WI38 (cell line): ENCODE data around the gene CTNNBIP1.

Experiments
- H3K4me3 ChIP-seq: 2 replicates; pipeline ENCODE4 v1.5.1; 2011; ENCODE audit warnings: low read depth, mild to moderate bottlenecking, control low read depth, low read length
- TF ChIP-seq, protein P1 (sequence below): IDR thresholded peaks from 2 replicates; pipeline ENCODE4 v1.5.1; 2012; ENCODE audit warnings: low read depth, mild to moderate bottlenecking, control low read depth, low read length

CTNNBIP1 gene

DNA sequence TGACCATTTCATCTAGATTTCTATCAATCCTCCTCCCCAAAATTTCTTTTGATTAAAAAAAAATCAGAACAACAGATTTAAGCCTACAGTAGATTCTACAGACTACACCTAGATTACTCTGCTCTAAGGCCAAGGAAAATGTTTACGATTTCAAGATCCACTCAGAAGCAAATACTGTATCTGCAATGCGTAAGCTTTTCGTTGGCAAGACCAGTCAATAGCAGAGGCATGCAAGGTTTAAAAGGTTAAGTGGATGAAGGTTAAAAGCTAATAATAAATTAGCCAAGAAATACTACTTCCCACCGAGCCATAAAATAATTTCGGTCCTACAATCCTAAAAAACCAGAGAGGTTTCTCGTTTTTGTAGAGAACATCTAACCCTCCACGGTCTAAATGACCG lies 87.6 kb downstream of the CTNNBIP1 start:
- TF ChIP-seq, protein P1, sequence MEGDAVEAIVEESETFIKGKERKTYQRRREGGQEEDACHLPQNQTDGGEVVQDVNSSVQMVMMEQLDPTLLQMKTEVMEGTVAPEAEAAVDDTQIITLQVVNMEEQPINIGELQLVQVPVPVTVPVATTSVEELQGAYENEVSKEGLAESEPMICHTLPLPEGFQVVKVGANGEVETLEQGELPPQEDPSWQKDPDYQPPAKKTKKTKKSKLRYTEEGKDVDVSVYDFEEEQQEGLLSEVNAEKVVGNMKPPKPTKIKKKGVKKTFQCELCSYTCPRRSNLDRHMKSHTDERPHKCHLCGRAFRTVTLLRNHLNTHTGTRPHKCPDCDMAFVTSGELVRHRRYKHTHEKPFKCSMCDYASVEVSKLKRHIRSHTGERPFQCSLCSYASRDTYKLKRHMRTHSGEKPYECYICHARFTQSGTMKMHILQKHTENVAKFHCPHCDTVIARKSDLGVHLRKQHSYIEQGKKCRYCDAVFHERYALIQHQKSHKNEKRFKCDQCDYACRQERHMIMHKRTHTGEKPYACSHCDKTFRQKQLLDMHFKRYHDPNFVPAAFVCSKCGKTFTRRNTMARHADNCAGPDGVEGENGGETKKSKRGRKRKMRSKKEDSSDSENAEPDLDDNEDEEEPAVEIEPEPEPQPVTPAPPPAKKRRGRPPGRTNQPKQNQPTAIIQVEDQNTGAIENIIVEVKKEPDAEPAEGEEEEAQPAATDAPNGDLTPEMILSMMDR: no peak
- peak overlapping the region; percentile 94 for H3K4me3 ChIP-seq

DNA sequence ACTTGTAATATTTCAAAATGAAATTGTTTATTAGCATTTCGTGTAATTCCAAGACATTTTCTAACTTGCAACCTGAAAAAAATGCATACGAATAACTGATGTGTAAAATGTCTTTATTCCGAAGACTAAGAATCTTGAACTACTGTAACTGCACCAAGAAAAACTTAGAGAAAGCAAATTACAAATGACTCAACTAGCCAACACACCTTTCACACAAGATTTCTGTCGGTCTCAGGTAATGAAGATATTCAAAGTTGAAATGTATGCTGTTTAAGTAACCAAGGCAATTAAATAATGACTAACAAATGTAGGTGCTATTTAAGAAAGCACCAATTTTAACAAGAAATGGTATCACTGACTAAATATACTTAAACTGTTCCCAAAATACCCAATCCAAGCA lies 88.4 kb downstream of the CTNNBIP1 start:
- TF ChIP-seq, protein P1: no peak
- no peak overlapping the region for H3K4me3 ChIP-seq

DNA sequence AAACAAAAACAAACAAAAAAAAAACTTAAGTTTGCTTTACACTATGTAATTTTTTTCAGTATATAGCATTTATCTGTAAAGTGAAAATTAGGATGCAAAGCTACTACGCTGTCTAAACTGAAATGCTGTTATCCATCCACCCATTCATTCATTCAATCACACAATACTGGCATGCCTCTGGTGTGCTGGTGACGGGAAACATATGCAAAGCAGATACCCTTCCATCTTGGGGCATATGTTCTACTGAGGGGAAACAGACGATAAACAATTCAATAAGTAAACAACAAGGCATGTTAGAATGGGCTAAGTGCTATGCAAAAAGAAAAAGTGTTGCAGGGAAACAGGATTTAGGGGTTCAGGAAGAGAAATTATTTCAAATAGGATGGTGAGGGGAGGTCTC lies 89.5 kb downstream of the CTNNBIP1 start:
- TF ChIP-seq, protein P1: no peak
- H3K4me3 ChIP-seq: no peak overlapping the region

DNA sequence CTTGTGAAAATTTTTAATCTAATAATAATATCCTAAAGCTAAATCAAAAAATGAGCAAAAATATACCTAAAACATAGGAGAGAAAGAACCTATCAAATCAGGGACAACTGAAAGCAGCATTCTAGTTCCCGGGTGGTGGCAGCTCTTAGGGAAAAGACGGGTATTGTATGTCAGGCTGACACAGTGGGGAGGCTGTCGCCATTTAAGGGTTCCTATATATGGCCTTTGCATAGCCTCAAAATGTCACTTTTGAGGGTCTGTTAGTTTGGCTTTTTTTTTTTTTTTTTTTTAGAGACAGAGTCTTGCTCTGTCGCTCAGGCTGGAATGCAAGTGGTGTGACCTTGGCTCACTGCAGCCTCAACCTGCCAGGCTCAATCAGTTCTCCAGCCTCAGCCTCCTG lies 92.3 kb downstream of the CTNNBIP1 start:
- H3K4me3 ChIP-seq: no peak overlapping the region
- TF ChIP-seq, protein P1: no peak

DNA sequence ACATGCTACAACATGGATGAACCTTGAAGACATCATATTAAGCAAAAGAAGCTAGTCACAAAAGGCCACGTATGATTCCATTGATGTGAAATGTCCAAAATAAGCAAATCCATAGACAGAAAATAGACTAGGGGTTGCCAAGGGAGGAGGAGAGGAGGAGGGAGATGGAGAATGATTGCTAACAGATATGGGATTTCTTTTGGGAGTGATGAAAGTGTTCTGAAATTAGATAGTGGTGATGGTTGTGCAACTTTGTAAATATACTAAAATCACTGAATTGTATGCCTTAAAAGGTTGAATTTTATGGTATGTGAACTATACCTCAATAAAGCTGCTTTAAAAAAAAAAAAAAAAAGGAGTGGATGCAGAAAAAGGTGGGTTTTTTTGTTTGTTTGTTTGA lies 93.9 kb downstream of the CTNNBIP1 start:
- H3K4me3 ChIP-seq: no peak overlapping the region
- TF ChIP-seq, protein P1: no peak

DNA sequence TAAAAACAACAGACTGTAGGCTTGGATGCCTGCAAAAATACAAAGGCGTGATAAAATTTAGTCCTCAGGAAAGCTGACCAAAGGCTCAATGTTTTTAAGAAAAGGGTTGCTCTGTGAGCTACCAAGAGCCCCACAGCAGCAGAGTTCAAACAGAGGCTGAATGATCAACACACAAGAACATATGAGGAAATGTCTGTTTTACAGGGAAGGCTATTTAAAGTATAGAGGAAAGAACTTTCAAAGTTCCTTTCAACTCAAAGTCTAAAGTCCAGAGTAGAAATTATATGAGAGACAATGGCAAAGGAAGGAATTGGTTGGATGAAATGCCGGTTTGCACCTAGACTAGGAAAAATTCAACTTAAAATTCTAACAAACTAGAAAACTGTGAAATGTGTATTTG lies 94.9 kb downstream of the CTNNBIP1 start:
- H3K4me3 ChIP-seq: no peak overlapping the region
- TF ChIP-seq, protein P1: no peak

DNA sequence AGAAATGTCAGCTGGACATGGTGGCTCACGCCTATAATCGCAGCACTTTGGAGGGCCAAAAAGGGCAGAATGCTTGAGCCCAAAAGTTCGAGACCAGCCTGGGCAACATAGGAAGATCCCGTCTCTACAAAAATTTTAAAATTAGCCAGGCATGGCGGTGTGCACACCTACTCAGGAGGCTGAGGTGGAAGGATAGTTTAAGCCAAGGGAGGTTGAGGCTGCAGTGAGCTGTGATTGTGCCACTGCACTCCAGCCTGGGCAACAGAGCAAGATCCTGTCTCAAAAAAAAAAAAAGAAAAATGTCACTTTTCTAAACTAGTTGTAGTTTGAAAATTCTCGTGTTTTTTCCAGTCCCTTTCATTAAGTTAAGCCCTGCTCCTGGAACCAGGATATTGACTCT lies 95.5 kb downstream of the CTNNBIP1 start:
- H3K4me3 ChIP-seq: no peak overlapping the region
- TF ChIP-seq, protein P1: no peak
